ENCODE results near the gene C17orf67.

DNA sequence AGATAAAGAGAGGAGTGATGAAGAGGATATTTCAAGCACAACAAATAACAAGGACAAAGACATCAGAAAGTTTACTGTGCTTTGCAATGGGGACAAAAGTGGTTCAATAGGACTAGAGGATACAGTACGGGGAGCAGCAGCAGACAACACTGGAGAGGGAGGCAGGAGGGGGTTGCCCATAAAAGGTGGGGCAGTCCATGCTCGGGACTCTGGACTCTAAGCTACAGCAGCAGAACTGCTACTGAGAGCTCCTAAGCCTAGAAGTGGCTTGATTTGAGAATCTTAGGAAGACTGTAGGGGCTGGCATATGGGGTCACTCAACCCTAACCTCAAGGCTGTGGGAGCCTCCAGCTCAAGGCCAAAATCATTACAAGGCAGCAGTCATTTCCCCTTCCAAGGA, 62.2 kb downstream of the C17orf67 start:
- TF ChIP-seq CTCF (IDR thresholded peaks at IDR 0.05) (no peak), ZFX (IDR thresholded peaks at IDR 0.05; ENCODE audit: borderline replicate concordance) (no peak)

Data from 22Rv1 (cell line).